ENCODE measurements around the gene R3HDM1.

DNA sequence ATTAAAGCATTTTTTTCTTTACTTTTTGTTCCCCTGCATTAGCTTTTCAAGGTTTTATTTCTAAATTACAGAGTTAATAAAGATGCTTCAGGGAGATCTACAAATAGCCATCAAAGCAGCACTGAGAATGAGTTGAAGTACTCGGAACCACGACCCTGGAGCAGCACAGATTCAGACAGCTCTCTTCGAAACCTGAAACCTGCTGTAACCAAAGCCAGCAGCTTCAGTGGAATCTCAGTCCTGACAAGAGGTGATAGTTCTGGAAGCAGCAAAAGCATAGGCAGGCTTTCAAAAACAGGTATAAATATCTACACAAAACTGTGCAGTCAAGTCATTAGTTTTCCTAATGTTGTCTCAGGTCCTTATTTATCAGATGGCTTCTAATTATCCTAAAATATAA, 107.5 kb downstream of the R3HDM1 start:
- TF ChIP-seq, protein P1, sequence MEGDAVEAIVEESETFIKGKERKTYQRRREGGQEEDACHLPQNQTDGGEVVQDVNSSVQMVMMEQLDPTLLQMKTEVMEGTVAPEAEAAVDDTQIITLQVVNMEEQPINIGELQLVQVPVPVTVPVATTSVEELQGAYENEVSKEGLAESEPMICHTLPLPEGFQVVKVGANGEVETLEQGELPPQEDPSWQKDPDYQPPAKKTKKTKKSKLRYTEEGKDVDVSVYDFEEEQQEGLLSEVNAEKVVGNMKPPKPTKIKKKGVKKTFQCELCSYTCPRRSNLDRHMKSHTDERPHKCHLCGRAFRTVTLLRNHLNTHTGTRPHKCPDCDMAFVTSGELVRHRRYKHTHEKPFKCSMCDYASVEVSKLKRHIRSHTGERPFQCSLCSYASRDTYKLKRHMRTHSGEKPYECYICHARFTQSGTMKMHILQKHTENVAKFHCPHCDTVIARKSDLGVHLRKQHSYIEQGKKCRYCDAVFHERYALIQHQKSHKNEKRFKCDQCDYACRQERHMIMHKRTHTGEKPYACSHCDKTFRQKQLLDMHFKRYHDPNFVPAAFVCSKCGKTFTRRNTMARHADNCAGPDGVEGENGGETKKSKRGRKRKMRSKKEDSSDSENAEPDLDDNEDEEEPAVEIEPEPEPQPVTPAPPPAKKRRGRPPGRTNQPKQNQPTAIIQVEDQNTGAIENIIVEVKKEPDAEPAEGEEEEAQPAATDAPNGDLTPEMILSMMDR (IDR thresholded peaks at IDR 0.05): no peak
- TF ChIP-seq RFX5 (IDR thresholded peaks at IDR 0.05) (no peak), MAZ (IDR thresholded peaks at IDR 0.05; ENCODE audit: borderline replicate concordance, low read depth, low read length) (no peak), FOSL2 (IDR thresholded peaks at IDR 0.05) (no peak), FOSL2 (CRISPR knock-in tag; IDR thresholded peaks at IDR 0.05) (no peak), RAD21 (conservative IDR thresholded peaks at IDR 0.05 in 1 of 2, IDR thresholded peaks at IDR 0.05 in 1 of 2) (no peak)
- TF ChIP-seq, protein P2, sequence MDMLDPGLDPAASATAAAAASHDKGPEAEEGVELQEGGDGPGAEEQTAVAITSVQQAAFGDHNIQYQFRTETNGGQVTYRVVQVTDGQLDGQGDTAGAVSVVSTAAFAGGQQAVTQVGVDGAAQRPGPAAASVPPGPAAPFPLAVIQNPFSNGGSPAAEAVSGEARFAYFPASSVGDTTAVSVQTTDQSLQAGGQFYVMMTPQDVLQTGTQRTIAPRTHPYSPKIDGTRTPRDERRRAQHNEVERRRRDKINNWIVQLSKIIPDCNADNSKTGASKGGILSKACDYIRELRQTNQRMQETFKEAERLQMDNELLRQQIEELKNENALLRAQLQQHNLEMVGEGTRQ (IDR thresholded peaks at IDR 0.05): no peak

All from A549 (cell line).